Measurements from ENCODE around the gene METRNL.

Gene METRNL

DNA sequence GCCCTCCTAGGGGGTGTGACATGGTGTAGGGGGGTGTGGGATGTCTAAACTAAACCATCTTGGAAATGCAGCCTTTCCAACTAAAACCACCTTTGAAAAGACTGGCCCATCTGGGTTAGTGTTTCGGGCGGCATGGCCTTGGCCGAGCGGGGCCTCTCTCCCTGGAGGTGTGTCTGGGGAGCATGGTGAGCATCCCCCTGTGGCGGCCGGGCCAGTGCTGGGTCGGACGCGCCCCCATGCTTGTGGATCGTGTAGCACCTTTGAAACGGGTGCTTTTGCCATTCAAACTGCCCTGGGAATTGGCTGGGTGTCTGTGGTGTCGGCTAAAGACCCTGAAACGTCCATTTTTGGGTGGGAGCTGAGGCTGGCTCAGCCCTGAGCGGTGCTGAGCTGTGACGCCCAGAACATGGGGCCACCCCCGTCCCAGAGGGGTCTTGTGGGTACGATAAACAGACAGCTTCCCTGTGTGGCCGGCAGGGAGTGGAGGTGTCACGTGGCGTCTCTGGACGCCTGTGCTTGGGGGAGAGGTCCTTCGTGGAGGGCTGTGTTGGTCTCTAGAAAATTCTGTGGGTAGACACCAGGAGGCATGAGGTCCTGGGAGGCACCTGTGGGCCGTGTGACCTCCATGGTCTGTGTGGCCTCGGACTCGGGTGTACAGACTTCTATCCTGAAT lies 6.3 kb downstream of the METRNL start:
- Histone ChIP-seq H3K27ac (no peak overlapping the region), H2AFZ (ENCODE audit: low read depth) (no peak overlapping the region), H4K20me1 (ENCODE audit: insufficient read depth) (no peaks in the 10 kb centered on the region), H3K79me2 (ENCODE audit: insufficient read depth, low read depth) (no peaks in the 10 kb centered on the region), H3K4me3 (IDR thresholded peaks at IDR 0.05; ENCODE audit: insufficient read depth, low read depth, low read length) (no peak overlapping the region), H3K4me2 (no peak overlapping the region), H3K36me3 (ENCODE audit: insufficient read depth) (no peaks in the 10 kb centered on the region), H3K4me1 (ENCODE audit: low read depth, poor library complexity, severe bottlenecking) (no peaks in the 10 kb centered on the region), H3K27me3 (ENCODE audit: insufficient read depth, low read depth) (peaks cover 65% of the 10 kb centered on the region), H3K9ac (no peak overlapping the region)
- TF ChIP-seq, protein P1, sequence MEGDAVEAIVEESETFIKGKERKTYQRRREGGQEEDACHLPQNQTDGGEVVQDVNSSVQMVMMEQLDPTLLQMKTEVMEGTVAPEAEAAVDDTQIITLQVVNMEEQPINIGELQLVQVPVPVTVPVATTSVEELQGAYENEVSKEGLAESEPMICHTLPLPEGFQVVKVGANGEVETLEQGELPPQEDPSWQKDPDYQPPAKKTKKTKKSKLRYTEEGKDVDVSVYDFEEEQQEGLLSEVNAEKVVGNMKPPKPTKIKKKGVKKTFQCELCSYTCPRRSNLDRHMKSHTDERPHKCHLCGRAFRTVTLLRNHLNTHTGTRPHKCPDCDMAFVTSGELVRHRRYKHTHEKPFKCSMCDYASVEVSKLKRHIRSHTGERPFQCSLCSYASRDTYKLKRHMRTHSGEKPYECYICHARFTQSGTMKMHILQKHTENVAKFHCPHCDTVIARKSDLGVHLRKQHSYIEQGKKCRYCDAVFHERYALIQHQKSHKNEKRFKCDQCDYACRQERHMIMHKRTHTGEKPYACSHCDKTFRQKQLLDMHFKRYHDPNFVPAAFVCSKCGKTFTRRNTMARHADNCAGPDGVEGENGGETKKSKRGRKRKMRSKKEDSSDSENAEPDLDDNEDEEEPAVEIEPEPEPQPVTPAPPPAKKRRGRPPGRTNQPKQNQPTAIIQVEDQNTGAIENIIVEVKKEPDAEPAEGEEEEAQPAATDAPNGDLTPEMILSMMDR (conservative IDR thresholded peaks at IDR 0.05; ENCODE audit: low read depth, low read length): no peak

DNA sequence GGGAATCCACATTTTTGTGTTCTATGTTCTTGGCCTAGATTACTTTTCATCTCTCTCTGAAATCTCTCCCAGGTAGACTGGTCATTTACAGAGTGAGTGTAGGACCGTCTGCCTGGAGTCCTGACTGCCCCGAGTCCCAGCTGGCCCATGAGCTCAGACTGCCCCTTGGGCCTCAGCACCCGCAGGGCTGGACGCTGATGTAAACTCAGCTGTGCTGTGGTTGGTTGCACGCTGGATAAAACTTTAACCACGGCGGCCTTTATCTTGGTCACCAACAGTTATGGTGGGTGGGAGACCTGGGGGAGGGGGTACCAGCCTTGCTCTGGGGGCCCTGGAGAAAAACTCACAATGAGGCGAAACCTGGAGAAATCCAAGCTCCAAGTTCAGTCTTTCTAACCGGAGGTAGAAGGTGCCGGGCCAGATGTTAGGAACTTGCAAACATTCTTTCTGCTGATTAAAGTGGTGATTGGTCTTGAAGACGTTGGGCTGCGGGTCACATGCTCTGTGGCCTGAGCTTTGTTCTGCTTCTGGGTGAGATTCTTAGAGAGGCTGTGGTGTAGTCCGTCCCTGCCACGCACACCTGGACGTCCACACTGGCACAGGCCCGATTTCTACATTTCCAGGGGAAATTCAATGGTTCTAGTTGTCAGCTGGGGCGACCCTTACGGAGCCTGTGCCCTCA lies 6.9 kb downstream of the METRNL start:
- Histone ChIP-seq H3K9ac (no peak overlapping the region), H3K4me2 (no peak overlapping the region), H3K4me1 (ENCODE audit: low read depth, poor library complexity, severe bottlenecking) (no peaks in the 10 kb centered on the region), H3K27me3 (ENCODE audit: insufficient read depth, low read depth) (peaks cover 62% of the 10 kb centered on the region), H4K20me1 (ENCODE audit: insufficient read depth) (no peaks in the 10 kb centered on the region), H3K79me2 (ENCODE audit: insufficient read depth, low read depth) (no peaks in the 10 kb centered on the region), H3K36me3 (ENCODE audit: insufficient read depth) (no peaks in the 10 kb centered on the region), H3K27ac (no peak overlapping the region), H2AFZ (ENCODE audit: low read depth) (no peak overlapping the region), H3K4me3 (IDR thresholded peaks at IDR 0.05; ENCODE audit: insufficient read depth, low read depth, low read length) (no peak overlapping the region)
- TF ChIP-seq, protein P1 (conservative IDR thresholded peaks at IDR 0.05; ENCODE audit: low read depth, low read length): no peak

DNA sequence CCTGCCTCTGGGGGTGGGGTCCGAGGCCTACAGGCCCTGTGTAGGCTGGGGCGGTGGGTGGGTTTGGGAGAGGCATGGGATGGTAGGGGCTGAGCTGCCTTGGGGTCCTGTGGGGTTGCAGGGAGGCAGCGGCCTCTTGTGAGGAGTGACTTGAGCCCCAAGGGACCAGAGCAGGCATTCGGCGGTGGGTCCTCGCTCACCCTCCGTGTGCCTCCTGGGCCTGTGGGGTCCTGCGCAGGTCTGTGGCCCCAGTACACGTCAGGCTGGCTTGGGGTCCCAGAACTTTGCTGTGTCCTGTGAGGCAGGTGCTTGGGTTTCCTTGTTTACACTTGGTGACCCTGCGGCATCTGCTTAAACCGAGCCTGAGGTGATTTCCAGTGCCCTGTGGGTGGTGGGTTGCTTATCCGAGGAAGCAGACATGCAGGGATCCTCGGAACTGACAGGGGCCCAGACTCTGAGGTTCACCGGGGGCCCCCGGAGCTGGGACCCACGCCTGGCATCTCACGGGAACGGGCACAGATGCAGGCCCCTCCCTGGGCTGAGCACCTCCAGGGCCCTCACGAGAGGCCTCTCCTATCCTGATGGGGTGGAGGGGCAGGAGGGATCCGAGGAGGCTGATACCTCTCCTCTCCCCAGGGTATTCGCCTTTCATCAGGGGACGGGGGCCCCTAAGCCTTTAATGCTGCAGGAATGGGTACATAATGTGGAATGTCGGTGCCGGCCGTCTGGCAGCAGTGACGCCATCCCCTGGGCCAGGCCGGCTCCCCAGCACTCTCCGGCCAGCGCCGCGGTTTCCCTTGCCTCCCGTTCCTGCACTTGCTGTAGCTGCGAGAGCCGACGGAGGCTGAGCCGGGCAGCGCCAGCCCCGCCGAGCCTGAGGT lies 7.7 kb downstream of the METRNL start:
- H3K4me1 ChIP-seq (ENCODE audit: low read depth, poor library complexity, severe bottlenecking): no peaks in the 10 kb centered on the region
- no peaks in the 10 kb centered on the region for H3K79me2 ChIP-seq (ENCODE audit: insufficient read depth, low read depth)
- no peak overlapping the region for H3K27ac ChIP-seq
- peaks cover 61% of the 10 kb centered on the region for H3K27me3 ChIP-seq (ENCODE audit: insufficient read depth, low read depth)
- H2AFZ ChIP-seq (ENCODE audit: low read depth): no peak overlapping the region
- no peak overlapping the region for H3K4me2 ChIP-seq
- no peaks in the 10 kb centered on the region for H3K36me3 ChIP-seq (ENCODE audit: insufficient read depth)
- no peaks in the 10 kb centered on the region for H4K20me1 ChIP-seq (ENCODE audit: insufficient read depth)
- no peak overlapping the region for H3K9ac ChIP-seq
- TF ChIP-seq, protein P1 (conservative IDR thresholded peaks at IDR 0.05; ENCODE audit: low read depth, low read length): no peak
- no peak overlapping the region for H3K4me3 ChIP-seq (IDR thresholded peaks at IDR 0.05; ENCODE audit: insufficient read depth, low read depth, low read length)

DNA sequence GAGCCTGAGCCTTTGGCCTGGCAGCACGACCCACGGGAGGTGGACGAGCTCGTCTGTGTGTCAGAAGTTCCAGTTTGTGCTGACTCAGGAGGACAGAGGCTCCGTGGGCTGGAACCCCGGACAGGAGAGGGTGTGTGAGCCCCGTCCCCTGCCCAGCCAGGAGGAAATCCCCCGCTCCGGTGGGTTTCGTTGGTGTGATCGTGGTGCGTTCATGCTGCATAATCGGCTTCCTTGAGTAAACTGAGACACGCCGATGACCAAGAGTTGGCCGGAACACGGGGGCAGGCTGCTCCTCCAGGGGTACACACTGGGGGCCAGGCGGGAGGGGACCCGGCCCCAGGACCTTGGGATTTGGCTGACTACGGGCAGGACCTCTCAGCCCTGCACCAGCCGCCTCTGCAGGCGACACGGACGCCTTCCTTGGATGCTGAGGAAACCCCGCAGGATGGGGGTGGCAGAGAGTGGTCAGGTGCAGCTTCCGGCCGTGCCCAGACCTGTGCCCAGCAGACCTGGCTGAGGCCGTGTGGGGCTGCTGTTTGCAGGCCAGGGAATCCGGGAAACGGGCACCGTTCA lies 8.5 kb downstream of the METRNL start:
- TF ChIP-seq, protein P1 (conservative IDR thresholded peaks at IDR 0.05; ENCODE audit: low read depth, low read length): no peak
- H3K9ac ChIP-seq: no peak overlapping the region
- H3K36me3 ChIP-seq (ENCODE audit: insufficient read depth): no peaks in the 10 kb centered on the region

More for the DNA sequence above, 8.5 kb downstream of the METRNL start:
- Histone ChIP-seq H3K4me1 (ENCODE audit: low read depth, poor library complexity, severe bottlenecking) (no peaks in the 10 kb centered on the region), H4K20me1 (ENCODE audit: insufficient read depth) (no peaks in the 10 kb centered on the region), H3K27ac (no peak overlapping the region), H2AFZ (ENCODE audit: low read depth) (no peak overlapping the region), H3K79me2 (ENCODE audit: insufficient read depth, low read depth) (no peaks in the 10 kb centered on the region), H3K27me3 (ENCODE audit: insufficient read depth, low read depth) (peaks cover 54% of the 10 kb centered on the region; the same call in 1 of the 2 replicates), H3K4me2 (no peak overlapping the region), H3K4me3 (IDR thresholded peaks at IDR 0.05; ENCODE audit: insufficient read depth, low read depth, low read length) (no peak overlapping the region)

All from KMS-11 (cell line).